Suprapubic skin (tissue), 4 donors: ENCODE results near the gene SEMA4G. TPM values are rescaled to one million over a fixed set of nuclear protein-coding genes. Genes with fewer than 3 reads are reported as not detected.

Experiments used
- DNase-seq, 2 donors: peaks; one replicate each; pipeline ENCODE4 v3.0.0-alpha.2; 2019; ENCODE audit warnings: low spot score in 2 of 2
- H3K27ac ChIP-seq: fragments of 200-600 bp; sonication (generic); one replicate; pipeline ENCODE4 v1.5.1; 2019
- H3K27me3 ChIP-seq: fragments of 200-600 bp; sonication (generic); one replicate; pipeline ENCODE4 v1.5.1; 2019
- H3K36me3 ChIP-seq: fragments of 200-600 bp; sonication (generic); one replicate; pipeline ENCODE4 v1.5.1; 2019
- H3K4me1 ChIP-seq: fragments of 200-600 bp; sonication (generic); one replicate; pipeline ENCODE4 v1.5.1; 2019
- H3K4me3 ChIP-seq: fragments of 200-600 bp; sonication (generic); one replicate; pipeline ENCODE4 v1.5.1; 2019; ENCODE audit warnings: mild to moderate bottlenecking
- H3K9me3 ChIP-seq: fragments of 200-600 bp; sonication (generic); one replicate; pipeline ENCODE4 v1.5.1; 2019
- CTCF ChIP-seq, 2 donors: fragments of 200-600 bp in 1 of 2; fragments of 450-650 bp in 1 of 2; sonication (generic) in 1 of 2; IDR thresholded peaks; one replicate each; pipeline ENCODE4 v1.5.1; 2016 to 2019; ENCODE audit warnings: antibody characterized with exemption in 2 of 2, mild to moderate bottlenecking in 1 of 2, moderate library complexity in 1 of 2
- EP300 ChIP-seq: sonication (generic); formaldehyde crosslinking; IDR thresholded peaks from one replicate; pipeline ENCODE4 v1.6.1; 2017; ENCODE audit warnings: antibody characterized with exemption
- POLR2A ChIP-seq, 2 donors: fragments of 450-650 bp; IDR thresholded peaks; one replicate each; pipeline ENCODE4 v1.6.1; 2017; ENCODE audit warnings: antibody characterized with exemption in 2 of 2, mild to moderate bottlenecking in 2 of 2, moderate library complexity in 2 of 2
- POLR2AphosphoS5 ChIP-seq, 3 donors: sonication (generic); formaldehyde crosslinking; IDR thresholded peaks; one replicate each; pipeline ENCODE4 v1.6.1; 2017; ENCODE audit warnings: antibody characterized with exemption in 3 of 3
- WGBS: methylation state at CpG from one replicate; pipeline ENCODE4 v1.1.5; 2018; 5-methylcytosine and 5-hydroxymethylcytosine counted together
- total RNA-seq, 4 donors: library from RNA; depleted of rRNA; stranded (reverse); fragments of >200 nt; gene quantifications; one replicate each; pipeline ENCODE4 v1.1.0, GENCODE V29; 2016

Gene SEMA4G
- total RNA-seq, 4 donors from 2014 or later = 19.2 to 36.3 (median 30.1) TPM

GRCh38 chr10:100930368-100930767, 38.9 kb upstream of the SEMA4G start:
- DNase-seq = no peak
- TF ChIP-seq EP300 = no peak
- TF ChIP-seq POLR2A (IDR thresholded peaks at IDR 0.05) = no peak
- no peak for TF ChIP-seq CTCF (IDR thresholded peaks at IDR 0.05)
- no peak for TF ChIP-seq POLR2AphosphoS5 (IDR thresholded peaks at IDR 0.05)
- H3K4me3 ChIP-seq = no peak overlapping the region
- no peak overlapping the region for H3K27ac ChIP-seq
- H3K9me3 ChIP-seq = no peaks in the 10 kb centered on the region
- H3K27me3 ChIP-seq = no peaks in the 10 kb centered on the region
- H3K4me1 ChIP-seq = peaks cover under 1% of the 10 kb centered on the region
- peaks cover 91% of the 10 kb centered on the region for H3K36me3 ChIP-seq

DNA sequence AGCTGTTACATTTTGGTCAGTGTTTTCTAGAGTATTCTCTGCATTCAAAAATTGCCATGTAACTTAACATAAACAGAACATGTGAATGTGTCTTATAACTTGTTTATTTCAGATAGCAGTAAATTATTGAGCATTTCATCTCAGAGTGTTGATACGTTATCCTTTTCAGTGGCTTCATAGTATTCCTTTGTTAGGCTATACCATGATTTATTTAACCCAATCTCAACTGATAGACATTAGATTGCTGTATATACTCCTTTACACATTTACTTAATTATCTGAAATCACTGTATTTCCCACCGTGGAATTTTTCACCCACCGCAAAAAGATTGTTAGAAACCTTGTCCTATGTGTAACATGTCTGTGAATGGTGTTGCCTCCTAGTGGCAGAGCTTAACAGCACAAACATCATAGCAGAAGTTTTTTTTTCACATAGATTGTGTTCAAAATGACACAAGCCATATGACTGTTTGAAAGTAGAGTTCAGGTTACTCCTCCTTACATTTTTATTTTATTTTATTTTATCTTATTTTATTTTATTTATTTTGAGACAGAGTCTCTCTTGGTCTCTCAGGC, 35.1 kb upstream of the SEMA4G start:
- H3K4me3 ChIP-seq = no peak overlapping the region
- peaks cover 91% of the 10 kb centered on the region for H3K36me3 ChIP-seq
- no peaks in the 10 kb centered on the region for H3K9me3 ChIP-seq
- no peaks in the 10 kb centered on the region for H3K27me3 ChIP-seq
- TF ChIP-seq POLR2A (IDR thresholded peaks at IDR 0.05) (no peak), CTCF (IDR thresholded peaks at IDR 0.05) (no peak), EP300 (no peak), POLR2AphosphoS5 (IDR thresholded peaks at IDR 0.05) (no peak)
- no peak for DNase-seq
- 97% methylated on average over 3 of the region's 3 CpGs for WGBS
- H3K4me1 ChIP-seq = no peaks in the 10 kb centered on the region
- H3K27ac ChIP-seq = no peak overlapping the region

GRCh38 chr10:100939763-100940344, 29.4 kb upstream of the SEMA4G start:
- TF ChIP-seq CTCF (IDR thresholded peaks at IDR 0.05) = no peak
- TF ChIP-seq POLR2A (IDR thresholded peaks at IDR 0.05) = no peak
- no peak for TF ChIP-seq POLR2AphosphoS5 (IDR thresholded peaks at IDR 0.05)
- no peak for TF ChIP-seq EP300
- peaks cover 95% of the 10 kb centered on the region for H3K36me3 ChIP-seq

DNA sequence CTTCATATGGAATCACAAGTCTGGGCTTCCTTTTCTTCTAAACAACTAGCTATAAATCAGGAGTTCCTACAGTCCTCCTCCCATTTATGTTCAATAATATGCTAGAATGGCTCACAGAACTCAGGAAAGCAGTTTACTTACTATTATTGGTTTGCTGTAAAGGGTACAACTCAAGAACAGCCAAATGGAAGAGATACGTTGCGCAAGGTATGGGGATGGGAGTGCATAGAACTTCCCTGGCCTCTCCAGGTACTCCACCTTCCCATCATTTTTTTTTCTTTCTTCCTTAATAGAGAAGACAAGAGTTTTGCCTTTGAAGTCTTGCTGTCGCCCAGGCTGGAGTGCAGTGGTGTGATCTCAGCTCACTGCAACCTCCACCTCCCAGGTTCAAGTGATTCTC, 27.1 kb upstream of the SEMA4G start:
- H3K27ac ChIP-seq = no peak overlapping the region
- no peak for DNase-seq
- TF ChIP-seq EP300 = no peak
- no peak for TF ChIP-seq POLR2AphosphoS5 (IDR thresholded peaks at IDR 0.05)
- no peak for TF ChIP-seq CTCF (IDR thresholded peaks at IDR 0.05)
- TF ChIP-seq POLR2A (IDR thresholded peaks at IDR 0.05) = no peak
- no peaks in the 10 kb centered on the region for H3K27me3 ChIP-seq
- no peaks in the 10 kb centered on the region for H3K9me3 ChIP-seq
- no peak overlapping the region for H3K4me3 ChIP-seq
- peaks cover 98% of the 10 kb centered on the region for H3K36me3 ChIP-seq
- WGBS = 96% methylated on average over 3 of the region's 3 CpGs
- no peaks in the 10 kb centered on the region for H3K4me1 ChIP-seq

More at GRCh38 chr10:100939763-100940344, 29.4 kb upstream of the SEMA4G start:
- Histone ChIP-seq H3K4me3 (no peak overlapping the region), H3K9me3 (no peaks in the 10 kb centered on the region), H3K27ac (no peak overlapping the region), H3K27me3 (no peaks in the 10 kb centered on the region), H3K4me1 (no peaks in the 10 kb centered on the region)
- no peak for DNase-seq

DNA sequence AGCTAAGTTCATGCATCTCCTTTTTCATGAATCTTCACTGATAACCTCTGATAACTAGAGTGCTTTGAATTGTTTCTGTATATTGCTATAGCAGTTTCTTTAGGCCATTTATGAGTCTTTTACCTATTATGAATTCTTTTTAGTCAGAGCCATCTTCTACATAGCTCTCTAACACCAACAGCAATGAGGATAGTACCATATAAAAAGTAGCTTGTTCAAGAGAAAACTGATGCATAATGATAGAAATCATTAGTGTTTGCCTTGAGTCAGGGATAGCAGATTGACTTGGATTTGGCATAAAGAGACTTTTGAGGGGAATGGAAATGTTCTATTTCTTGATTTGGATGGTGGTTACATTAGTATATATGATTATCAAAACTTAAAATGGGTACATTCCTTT, 25.8 kb upstream of the SEMA4G start:
- Histone ChIP-seq H3K36me3 (peaks cover 98% of the 10 kb centered on the region), H3K27ac (no peak overlapping the region), H3K27me3 (no peaks in the 10 kb centered on the region), H3K4me3 (no peak overlapping the region), H3K9me3 (no peaks in the 10 kb centered on the region), H3K4me1 (no peaks in the 10 kb centered on the region)
- TF ChIP-seq POLR2A (IDR thresholded peaks at IDR 0.05) (no peak), POLR2AphosphoS5 (IDR thresholded peaks at IDR 0.05) (no peak), CTCF (IDR thresholded peaks at IDR 0.05) (no peak), EP300 (no peak)
- DNase-seq = no peak
